Glomerular visceral epithelial cell (primary cell): ENCODE data around the gene DENND1A.
A peak's percentile ranks its signal among the peaks of the same experiment; 100 is the strongest.
"Not testable (repeated sequence)": the region's sequence is repeated elsewhere in the genome, so short reads cannot be mapped to it uniquely, and the experiment has no call there.

Experiments used
- DNase-seq: peaks from one replicate; pipeline ENCODE4 v3.0.0-alpha.2; 2016; ENCODE audit errors: extremely low spot score

DENND1A gene

GRCh38 chr9:123728571-123728970, 201.4 kb downstream of the DENND1A start:
- not testable (repeated sequence) for DNase-seq

- no peak for DNase-seq
Measured at GRCh38 chr9:123727332-123727731, 202.6 kb downstream of the DENND1A start.

- no peak for DNase-seq
Measured at GRCh38 chr9:123725389-123725788, 204.5 kb downstream of the DENND1A start.

GRCh38 chr9:123724211-123724796, 205.6 kb downstream of the DENND1A start:
- no peak for DNase-seq

GRCh38 chr9:123723135-123723875, 206.6 kb downstream of the DENND1A start:
- DNase-seq, result no peak

- no peak for DNase-seq
Measured at GRCh38 chr9:123722378-123722777, 207.5 kb downstream of the DENND1A start.

- no peak for DNase-seq
Measured at GRCh38 chr9:123718188-123718587, 211.7 kb downstream of the DENND1A start.

GRCh38 chr9:123717581-123718175, 212.2 kb downstream of the DENND1A start:
- no peak for DNase-seq

- peak; percentile 53 for DNase-seq
Measured at GRCh38 chr9:123716339-123716945, 213.5 kb downstream of the DENND1A start.

GRCh38 chr9:123715258-123715657, 214.7 kb downstream of the DENND1A start:
- no peak for DNase-seq

GRCh38 chr9:123713282-123713681, 216.6 kb downstream of the DENND1A start:
- no peak for DNase-seq

GRCh38 chr9:123712399-123712798, 217.5 kb downstream of the DENND1A start:
- DNase-seq, result no peak

- peak; percentile 77 for DNase-seq
Measured at GRCh38 chr9:123710299-123710698, 219.6 kb downstream of the DENND1A start.

- no peak for DNase-seq
Measured at GRCh38 chr9:123702483-123702882, 227.4 kb downstream of the DENND1A start.

- no peak for DNase-seq
Measured at GRCh38 chr9:123697686-123698085, 232.2 kb downstream of the DENND1A start.

GRCh38 chr9:123696476-123696875, 233.4 kb downstream of the DENND1A start:
- DNase-seq, result no peak

GRCh38 chr9:123695386-123695785, 234.5 kb downstream of the DENND1A start:
- DNase-seq, result no peak

- DNase-seq, result no peak
Measured at GRCh38 chr9:123691765-123692303, 238.1 kb downstream of the DENND1A start.

GRCh38 chr9:123689701-123690428, 240.1 kb downstream of the DENND1A start:
- peak; percentile 5 for DNase-seq

- DNase-seq, result no peak
Measured at GRCh38 chr9:123687246-123687751, 242.6 kb downstream of the DENND1A start.

- peak; percentile 7 for DNase-seq
Measured at GRCh38 chr9:123686829-123687192, 243.1 kb downstream of the DENND1A start.
